Measurements from ENCODE around the gene CCDC181.

- TF ChIP-seq CTCF (IDR thresholded peaks at IDR 0.05; ENCODE audit: low read depth, low read length, poor library complexity, severe bottlenecking) (no peak), EZH2phosphoT487 (IDR thresholded peaks at IDR 0.05; ENCODE audit: borderline replicate concordance, low read length) (no peak)
Observed at GRCh38 chr1:169462385-169462784, 35.1 kb upstream of the CCDC181 start.

Data from DOHH2 (cell line).